Cerebellar cortex (tissue), 1 donor: ENCODE measurements around the gene PHKB.

Experiments
- DNase-seq: peaks from one replicate; pipeline ENCODE4 v3.0.0-alpha.2; 2015; ENCODE audit warnings: low spot score

The PHKB gene

GRCh38 chr16:47731252-47731651, 270.1 kb downstream of the PHKB start:
- no peak for DNase-seq

DNA sequence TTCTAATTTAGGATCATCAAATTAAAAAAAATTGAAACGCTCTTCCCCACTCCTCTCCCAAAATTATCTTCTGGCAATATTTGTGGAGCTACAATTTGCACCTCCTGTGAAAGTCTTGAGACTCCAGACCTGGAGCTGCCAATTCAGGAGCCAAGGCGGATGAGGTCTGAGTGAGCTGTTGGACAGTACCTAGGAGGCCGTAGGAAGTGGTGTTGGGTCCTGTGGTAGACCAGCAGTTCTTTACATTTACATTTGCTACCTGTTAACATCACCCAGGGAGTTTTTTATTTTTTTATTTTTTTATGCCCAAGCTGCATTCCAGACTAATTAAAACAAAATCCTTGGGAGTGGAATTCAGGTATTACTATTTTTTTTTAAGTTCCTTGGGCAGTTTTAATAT, 271.0 kb downstream of the PHKB start:
- no peak for DNase-seq

DNA sequence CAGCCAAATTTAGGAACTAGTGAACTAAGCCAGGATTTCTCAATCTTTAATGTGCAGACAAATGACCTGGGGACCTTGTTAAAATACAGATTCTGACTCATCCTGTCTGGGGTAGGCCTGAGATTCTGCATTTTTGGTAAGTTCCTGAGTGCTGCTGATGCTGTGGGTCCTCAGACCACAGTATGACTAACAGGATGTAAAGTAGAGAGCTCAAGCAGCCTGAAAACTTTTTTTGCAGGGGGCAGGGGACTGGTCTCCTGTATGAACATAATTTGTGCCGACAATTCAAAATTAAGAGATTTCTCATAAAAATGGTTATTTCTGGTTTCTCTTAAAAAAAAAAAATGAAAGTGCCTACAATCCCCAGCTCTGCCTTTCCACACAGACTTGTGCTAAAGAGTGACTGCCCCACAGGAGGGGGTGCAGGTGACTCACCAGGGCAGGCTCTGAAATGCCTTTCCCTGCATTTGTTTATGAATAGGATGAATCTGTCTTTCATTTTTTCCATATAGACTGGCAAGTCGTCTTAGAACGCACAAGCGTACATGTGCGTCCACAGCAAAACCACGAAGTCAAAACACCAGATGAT, 271.5 kb downstream of the PHKB start:
- DNase-seq: no peak

DNA sequence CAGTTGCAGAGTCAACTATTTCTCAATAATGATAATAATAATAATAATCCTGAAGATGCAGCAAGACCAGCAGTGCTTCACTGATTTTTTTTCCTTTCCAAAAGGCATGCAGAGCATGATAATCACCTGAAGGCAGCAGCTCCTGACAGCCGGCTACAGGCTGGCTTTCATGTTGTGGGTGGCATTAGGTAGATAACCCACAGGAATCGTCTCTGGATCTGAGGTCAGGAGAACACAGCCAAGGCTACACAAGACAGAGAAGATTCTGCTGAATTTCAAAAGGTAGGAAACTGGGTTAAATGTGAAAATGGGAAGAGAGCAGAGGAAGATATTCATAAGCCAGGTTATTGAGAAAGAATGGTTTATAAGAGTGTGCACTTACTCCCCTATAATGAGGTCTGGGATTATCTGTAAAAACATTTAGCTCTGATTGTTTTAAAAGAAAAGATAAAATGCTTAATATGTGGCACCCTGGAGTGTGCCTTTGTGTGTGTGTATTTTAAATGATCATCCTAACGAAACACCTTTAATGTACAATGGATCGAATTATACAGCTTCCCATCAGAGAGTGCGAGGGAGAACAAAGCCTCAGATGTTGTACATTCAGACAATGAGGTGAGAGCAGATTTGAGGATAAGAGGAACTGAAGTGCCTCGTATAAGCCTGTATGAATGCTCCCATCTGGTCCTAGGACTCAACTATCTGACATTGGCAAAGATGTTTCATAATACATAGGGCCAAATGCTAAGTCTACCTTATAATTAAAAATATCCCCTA, 273.1 kb downstream of the PHKB start:
- DNase-seq: no peak

- no peak for DNase-seq
Observed at GRCh38 chr16:47734987-47735594, 274.0 kb downstream of the PHKB start.

- DNase-seq: no peak
Observed at GRCh38 chr16:47750371-47750770, 289.2 kb downstream of the PHKB start.
